Fibroblast of pulmonary artery (primary cell): ENCODE measurements around the gene ERMN.
"Not testable (repeated sequence)": the region's sequence is repeated elsewhere in the genome, so short reads cannot be mapped to it uniquely, and the experiment has no call there.

Experiments
- DNase-seq: peaks from one replicate; pipeline ENCODE4 v3.0.0-alpha.2; 2010; ENCODE audit warnings: low read depth
- H3K4me3 ChIP-seq: replicated peaks from 2 replicates; pipeline ENCODE4 v1.5.1; 2011; ENCODE audit warnings: low read depth, mild to moderate bottlenecking, control low read depth, low read length, moderate library complexity
- TF ChIP-seq, protein P1 (sequence below): IDR thresholded peaks from 2 replicates; pipeline ENCODE4 v1.5.1; 2011; ENCODE audit warnings: mild to moderate bottlenecking, control low read depth, low read length, inconsistent platforms; ENCODE audit errors: missing control alignments

ERMN gene, protein sequence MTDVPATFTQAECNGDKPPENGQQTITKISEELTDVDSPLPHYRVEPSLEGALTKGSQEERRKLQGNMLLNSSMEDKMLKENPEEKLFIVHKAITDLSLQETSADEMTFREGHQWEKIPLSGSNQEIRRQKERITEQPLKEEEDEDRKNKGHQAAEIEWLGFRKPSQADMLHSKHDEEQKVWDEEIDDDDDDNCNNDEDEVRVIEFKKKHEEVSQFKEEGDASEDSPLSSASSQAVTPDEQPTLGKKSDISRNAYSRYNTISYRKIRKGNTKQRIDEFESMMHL

DNA sequence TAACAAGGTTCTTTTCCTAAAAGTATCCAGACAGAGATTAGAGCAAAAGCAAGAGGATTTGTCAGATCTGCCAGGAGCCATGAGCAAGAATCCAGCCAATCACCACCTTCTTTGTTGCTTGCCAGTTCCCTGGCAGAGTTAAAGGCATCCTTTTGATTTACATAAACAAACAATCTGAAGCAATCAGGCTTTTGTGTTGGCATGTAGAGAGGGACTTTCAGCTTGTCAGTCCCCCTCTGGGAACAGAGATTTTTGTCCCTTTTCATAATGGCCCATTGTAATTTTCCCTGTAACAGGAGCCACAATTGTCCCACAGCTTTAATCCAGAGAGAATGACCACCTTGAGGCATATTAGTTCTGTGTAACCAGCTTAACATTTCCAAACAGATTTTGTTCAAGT, at the start of gene ERMN:
Gene ERMN (minus strand): TSS at position 39 of the 400 bp plus-strand sequence. CDS start 182 bp downstream, outside the sequence.
- no peak for DNase-seq
- TF ChIP-seq, protein P1, sequence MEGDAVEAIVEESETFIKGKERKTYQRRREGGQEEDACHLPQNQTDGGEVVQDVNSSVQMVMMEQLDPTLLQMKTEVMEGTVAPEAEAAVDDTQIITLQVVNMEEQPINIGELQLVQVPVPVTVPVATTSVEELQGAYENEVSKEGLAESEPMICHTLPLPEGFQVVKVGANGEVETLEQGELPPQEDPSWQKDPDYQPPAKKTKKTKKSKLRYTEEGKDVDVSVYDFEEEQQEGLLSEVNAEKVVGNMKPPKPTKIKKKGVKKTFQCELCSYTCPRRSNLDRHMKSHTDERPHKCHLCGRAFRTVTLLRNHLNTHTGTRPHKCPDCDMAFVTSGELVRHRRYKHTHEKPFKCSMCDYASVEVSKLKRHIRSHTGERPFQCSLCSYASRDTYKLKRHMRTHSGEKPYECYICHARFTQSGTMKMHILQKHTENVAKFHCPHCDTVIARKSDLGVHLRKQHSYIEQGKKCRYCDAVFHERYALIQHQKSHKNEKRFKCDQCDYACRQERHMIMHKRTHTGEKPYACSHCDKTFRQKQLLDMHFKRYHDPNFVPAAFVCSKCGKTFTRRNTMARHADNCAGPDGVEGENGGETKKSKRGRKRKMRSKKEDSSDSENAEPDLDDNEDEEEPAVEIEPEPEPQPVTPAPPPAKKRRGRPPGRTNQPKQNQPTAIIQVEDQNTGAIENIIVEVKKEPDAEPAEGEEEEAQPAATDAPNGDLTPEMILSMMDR: no peak

DNA sequence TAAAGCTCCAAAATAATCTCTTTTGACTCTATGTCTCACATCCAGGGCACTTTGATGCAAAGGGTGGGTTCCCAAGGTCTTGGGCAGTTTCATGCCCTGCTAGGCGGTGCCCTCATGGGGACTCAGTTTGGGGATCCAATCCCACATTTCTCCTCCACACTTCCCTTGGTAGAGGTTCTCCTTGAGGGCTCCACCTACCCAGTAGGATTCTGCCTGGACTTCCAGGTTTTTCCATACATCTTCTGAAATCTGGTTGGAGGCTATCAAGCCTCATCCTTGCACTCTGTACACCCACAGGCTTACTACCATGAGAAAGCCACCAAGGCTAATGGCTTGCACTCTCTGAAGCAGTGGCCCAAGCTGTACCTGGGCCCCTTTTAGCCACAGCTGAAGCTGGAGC, 49.8 kb upstream of the ERMN start:
- DNase-seq: no peak
- TF ChIP-seq, protein P1: no peak
- no peak overlapping the region for H3K4me3 ChIP-seq

More for the DNA sequence above, at the start of gene ERMN:
- no peak within 1 kb of the TSS for H3K4me3 ChIP-seq

DNA sequence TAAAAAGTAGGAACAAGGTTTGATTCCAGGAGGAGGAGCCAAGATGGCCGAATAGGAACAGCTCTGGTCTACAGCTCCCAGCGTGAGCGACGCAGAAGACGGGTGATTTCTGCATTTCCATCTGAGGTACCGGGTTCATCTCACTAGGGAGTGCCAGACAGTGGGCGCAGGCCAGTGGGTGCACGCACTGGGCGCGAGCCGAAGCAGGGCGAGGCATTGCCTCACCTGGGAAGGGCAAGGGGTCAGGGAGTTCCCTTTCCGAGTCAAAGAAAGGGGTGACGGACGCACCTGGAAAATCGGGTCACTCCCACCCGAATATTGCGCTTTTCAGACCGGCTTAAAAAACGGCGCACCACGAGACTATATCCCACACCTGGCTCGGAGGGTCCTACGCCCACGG, 42.9 kb upstream of the ERMN start:
- H3K4me3 ChIP-seq, DNase-seq: not testable (repeated sequence)

DNA sequence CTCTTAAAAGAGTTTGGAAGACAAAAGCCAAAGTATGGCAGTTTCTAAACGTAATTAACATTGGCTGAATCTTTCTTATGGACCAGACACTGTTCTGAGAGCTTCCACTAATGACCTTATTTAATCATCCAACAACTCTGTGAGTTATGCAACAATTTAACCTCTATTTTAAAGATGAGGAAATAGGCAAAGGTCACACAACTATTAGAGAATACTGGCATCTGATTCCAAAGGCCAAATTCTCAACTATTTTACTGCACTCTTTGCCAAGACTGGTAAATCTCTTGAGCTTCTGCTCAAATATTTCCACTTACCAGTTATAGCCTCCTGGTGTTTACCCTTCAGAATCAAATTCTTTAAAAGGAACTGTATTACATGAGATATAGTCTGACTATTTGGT, 42.1 kb upstream of the ERMN start:
- no peak for DNase-seq
- TF ChIP-seq, protein P1: no peak
- H3K4me3 ChIP-seq: no peak overlapping the region

DNA sequence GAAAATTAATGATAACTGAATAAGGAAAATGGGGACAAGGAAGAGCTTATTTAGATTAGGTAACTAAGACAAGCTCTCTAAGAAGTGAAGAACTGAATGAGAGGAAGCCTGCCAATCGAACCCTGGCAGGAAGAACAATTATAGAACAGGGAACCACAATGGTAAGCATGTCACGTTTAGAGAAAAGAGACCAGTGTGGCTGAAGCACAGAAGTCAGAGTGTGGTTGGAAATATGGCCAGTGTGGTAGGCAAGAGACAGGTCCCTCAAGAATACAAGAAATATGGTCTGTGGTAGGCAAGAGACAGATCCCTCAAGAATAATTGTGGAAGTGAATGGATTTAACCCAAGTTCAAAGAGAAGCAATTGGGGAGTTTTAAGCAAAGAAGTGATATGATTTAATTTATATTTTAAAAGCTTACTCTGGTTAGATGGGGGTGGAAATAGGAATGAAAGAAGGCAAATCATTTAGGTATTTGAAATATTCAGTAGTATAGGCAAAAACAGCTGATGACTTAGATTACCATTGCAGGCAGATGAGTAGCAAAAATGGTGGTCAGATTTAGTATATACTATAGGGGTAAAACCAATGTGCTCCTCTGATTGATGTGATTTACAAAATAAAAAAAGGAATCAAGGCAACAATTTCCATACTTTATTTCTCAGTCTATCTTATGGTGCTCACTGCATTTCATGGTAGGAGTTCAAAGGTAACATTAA, 38.8 kb upstream of the ERMN start:
- DNase-seq: no peak

DNA sequence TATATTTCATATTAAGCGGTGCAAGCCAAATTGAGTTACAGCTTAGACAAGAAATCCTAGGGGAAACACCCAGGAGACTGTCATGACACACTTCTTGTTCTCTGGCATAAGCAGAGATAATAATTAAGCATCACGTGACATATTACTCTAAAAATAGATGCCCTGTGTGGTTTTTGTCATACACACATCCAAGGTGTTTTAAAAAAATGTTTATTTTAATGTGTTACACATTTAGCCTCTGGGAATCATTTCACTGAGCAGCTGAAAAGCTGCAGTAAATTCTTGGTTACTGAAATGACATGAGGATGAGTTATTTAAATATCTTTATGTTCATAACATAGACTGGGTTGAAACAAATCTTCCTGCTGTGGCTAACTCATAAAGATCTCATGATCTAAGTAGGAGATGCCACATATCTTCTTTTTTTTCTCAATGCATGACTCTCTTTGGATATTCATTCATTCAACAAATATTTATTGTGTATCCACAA, 38.0 kb upstream of the ERMN start:
- TF ChIP-seq, protein P1: no peak
- H3K4me3 ChIP-seq: no peak overlapping the region
- DNase-seq: no peak

More for the DNA sequence above, 38.8 kb upstream of the ERMN start:
- no peak overlapping the region for H3K4me3 ChIP-seq
- TF ChIP-seq, protein P1: no peak

DNA sequence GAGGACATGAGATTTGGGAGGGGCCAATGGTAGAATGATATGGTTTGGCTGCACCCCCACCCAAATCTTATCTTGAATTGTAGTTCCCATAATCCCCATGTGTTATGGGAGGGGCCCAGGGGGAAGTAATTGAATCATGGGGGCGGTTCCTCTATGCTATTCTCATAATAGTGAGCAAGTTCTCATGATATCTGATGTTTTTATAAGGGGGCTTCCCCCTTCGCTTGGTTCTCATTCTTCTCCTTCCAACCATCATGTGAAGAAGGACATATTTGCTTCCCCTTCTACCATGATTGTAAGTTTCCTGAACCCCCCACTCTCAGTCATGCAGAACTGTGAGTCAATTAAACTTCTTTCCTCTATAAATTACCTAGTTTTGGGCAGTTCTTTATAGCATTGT, 37.0 kb upstream of the ERMN start:
- TF ChIP-seq, protein P1: no peak
- DNase-seq: no peak
- no peak overlapping the region for H3K4me3 ChIP-seq
